A549 (cell line): Measurements from ENCODE around the gene CLEC16A. TPM values are rescaled to one million over a fixed set of nuclear protein-coding genes. Genes with fewer than 3 reads are reported as not detected.
A peak's percentile ranks its signal among the peaks of the same experiment; 100 is the strongest.

Experiments used
- ATAC-seq, 2 experiments: fragments of 200-7000 bp in 1 of 2; fragments of >200 bp in 1 of 2; cut with Nextera tagmentation in 1 of 2; cut with Tn5 transposase in 1 of 2; 3 replicates each; pipeline versions ENCODE4 v1.8.0 to v1.9.1; 2018 to 2020; ENCODE audit warnings: mild to moderate bottlenecking in 1 of 2, moderate library complexity in 1 of 2
- CTCF ChIA-PET: fragments of 300-600 bp; sonication (Branson Sonifier 250); formaldehyde crosslinking; extraction: SDS; loops from one replicate; lab custom pipeline; 2021; ENCODE audit warnings: antibody characterized with exemption, inconsistent platforms; lab: Yijun Ruan, JAX
- POLR2A ChIA-PET: fragments of 350-600 bp; formaldehyde crosslinking; extraction: SDS; loops from one replicate; lab custom pipeline; 2021; ENCODE audit warnings: antibody characterized with exemption, inconsistent platforms; lab: Yijun Ruan, JAX
- DNase-seq, 2 experiments: peaks; one replicate each; pipeline versions ENCODE4 v3.0.0 to v3.0.0-alpha.2; 2011 to 2016; ENCODE audit warnings: low read depth in 1 of 2, low spot score in 1 of 2
- FAIRE-seq: peaks from 2 replicates; lab custom pipeline; 2011; peaks lifted over from hg19 to GRCh38; lab: Jason Lieb, UNC
- H3K27ac ChIP-seq, 2 experiments: fragments of >200 bp; sonication (Bioruptor Twin); formaldehyde crosslinking; 3 replicates each; pipeline ENCODE4 v1.5.1; 2016 to 2017
- H3K4me1 ChIP-seq: fragments of >200 bp; sonication (Bioruptor Twin); formaldehyde crosslinking; 3 replicates; pipeline ENCODE4 v1.6.1; 2016
- H3K4me2 ChIP-seq: fragments of >200 bp; sonication (Bioruptor Twin); formaldehyde crosslinking; 3 replicates; pipeline ENCODE4 v1.6.1; 2016
- H3K4me3 ChIP-seq: fragments of >200 bp; sonication (Bioruptor Twin); formaldehyde crosslinking; 3 replicates; pipeline ENCODE4 v1.5.1; 2016
- H3K9me3 ChIP-seq: fragments of >200 bp; sonication (Bioruptor Twin); formaldehyde crosslinking; 3 replicates; pipeline ENCODE4 v1.6.1; 2016
- ATOH8 ChIP-seq: fragments of 250-450 bp; sonication (Bioruptor Pico); IDR thresholded peaks from 2 replicates; pipeline ENCODE4 v1.5.0; 2020; ENCODE audit warnings: low read depth, mild to moderate bottlenecking, moderate library complexity
- CBX8 ChIP-seq: fragments of 200-600 bp; sonication (generic); IDR thresholded peaks from 2 replicates; pipeline ENCODE4 v1.6.1; 2016
- CHD2 ChIP-seq: fragments of 150-350 bp; IDR thresholded peaks from 2 replicates; pipeline ENCODE4 v1.6.1; 2014; ENCODE audit warnings: low read length; ENCODE audit not compliant: partially characterized antibody
- ESRRA ChIP-seq: fragments of 150-350 bp; IDR thresholded peaks from 2 replicates; pipeline ENCODE4 v1.6.1; 2014; ENCODE audit warnings: mild to moderate bottlenecking, low read length, borderline replicate concordance
- HEYL ChIP-seq: fragments of 250-450 bp; sonication (Bioruptor Pico); IDR thresholded peaks from 2 replicates; pipeline ENCODE4 v1.8.0; 2021; ENCODE audit warnings: mild to moderate bottlenecking, moderate library complexity
- HOXA7 ChIP-seq: fragments of 250-450 bp; sonication (Bioruptor Pico); IDR thresholded peaks from 2 replicates; pipeline ENCODE4 v1.5.0; 2020; ENCODE audit warnings: mild to moderate bottlenecking, moderate library complexity
- JUN ChIP-seq, 2 experiments: fragments of >200 bp; sonication (Bioruptor Twin); formaldehyde crosslinking; IDR thresholded peaks; 2 replicates in 1 of 2; 3 replicates in 1 of 2; pipeline ENCODE4 v1.6.1; 2016 to 2017
- JUNB ChIP-seq: fragments of >200 bp; sonication (Bioruptor Twin); formaldehyde crosslinking; IDR thresholded peaks from 2 replicates; pipeline ENCODE4 v1.6.1; 2016
- KDM1A ChIP-seq: fragments of 200-600 bp; sonication (generic); IDR thresholded peaks from 2 replicates; pipeline ENCODE4 v1.6.1; 2016; ENCODE audit warnings: low read depth, mild to moderate bottlenecking
- MAFK ChIP-seq: fragments of 450-650 bp; IDR thresholded peaks from 2 replicates; pipeline ENCODE4 v1.6.1; 2014; ENCODE audit not compliant: partially characterized antibody
- MYC ChIP-seq: IDR thresholded peaks from 2 replicates; pipeline ENCODE4 v1.6.1; 2012; ENCODE audit warnings: mild to moderate bottlenecking, inconsistent platforms, low read length, improper control_type of control experiment, borderline replicate concordance
- POLR2AphosphoS2 ChIP-seq: conservative IDR thresholded peaks from 2 replicates; pipeline ENCODE4 v1.6.1; 2012; ENCODE audit warnings: low read length, improper control_type of control experiment, inconsistent platforms
- RAD21 ChIP-seq, 2 experiments: fragments of >200 bp in 1 of 2; sonication (Bioruptor Twin) in 1 of 2; formaldehyde crosslinking in 1 of 2; IDR thresholded peaks in 1 of 2; conservative IDR thresholded peaks in 1 of 2; 2 replicates in 1 of 2; 3 replicates in 1 of 2; pipeline ENCODE4 v1.6.1; 2012 to 2018; ENCODE audit warnings: inconsistent platforms in 1 of 2
- RCOR1 ChIP-seq: fragments of 150-350 bp; IDR thresholded peaks from 2 replicates; pipeline ENCODE4 v1.6.1; 2014; ENCODE audit warnings: antibody characterized with exemption, low read length, low read depth
- REST ChIP-seq: fragments of 200-600 bp; sonication (generic); IDR thresholded peaks from 2 replicates; pipeline ENCODE4 v1.6.1; 2016; ENCODE audit warnings: antibody characterized with exemption, mild to moderate bottlenecking, moderate library complexity
- ZC3H11A ChIP-seq: fragments of 450-650 bp; IDR thresholded peaks from 2 replicates; pipeline ENCODE4 v1.6.1; 2014; ENCODE audit warnings: antibody characterized with exemption, mild to moderate bottlenecking
- ZNF302 ChIP-seq: fragments of 250-450 bp; sonication (Bioruptor Pico); IDR thresholded peaks from 2 replicates; pipeline ENCODE4 v1.9.0; 2021; ENCODE audit warnings: inconsistent platforms, mild to moderate bottlenecking, moderate library complexity
- ZSCAN20 ChIP-seq: fragments of 250-450 bp; sonication (Bioruptor Pico); IDR thresholded peaks from 2 replicates; pipeline ENCODE4 v1.8.0; 2022; ENCODE audit warnings: mild to moderate bottlenecking, moderate library complexity
- WGBS: methylation state at CpG from one replicate; pipeline ENCODE4 v1.1.6; 2017; ENCODE audit errors: missing lambda C conversion rate; 5-methylcytosine and 5-hydroxymethylcytosine counted together
- polyA plus RNA-seq, 4 experiments: library from polyadenylated mRNA; depleted of rRNA in 3 of 4; stranded (reverse); fragments of >200 nt; fragmentation: RNase III in 1 of 4; extraction: RNeasy Plus Mini Kit Qiagen cat#74134 plus additional on column Dnase treatment in 1 of 4; gene quantifications; 2 replicates in 3 of 4; 3 replicates in 1 of 4; pipeline ENCODE4 v1.2.3, GENCODE V29; 2011 to 2017
- TF ChIP-seq, protein P1 (sequence below): fragments of >200 bp; sonication (Bioruptor Twin); formaldehyde crosslinking; IDR thresholded peaks from 3 replicates; pipeline ENCODE4 v1.6.1; 2016
- TF ChIP-seq, protein P2 (sequence below): fragments of 250-450 bp; sonication (Bioruptor Pico); IDR thresholded peaks from 2 replicates; pipeline ENCODE4 v1.5.0; 2021; ENCODE audit warnings: mild to moderate bottlenecking, moderate library complexity, borderline replicate concordance

The CLEC16A gene
- polyA plus RNA-seq, 2 of the 4 experiments (the other 2 are of a cell fraction) = 8.3 to 10.4 TPM

- no peak for TF ChIP-seq CHD2
- TF ChIP-seq ZNF302 (CRISPR knock-in tag) = no peak
- no peak for TF ChIP-seq POLR2AphosphoS2
- TF ChIP-seq REST = no peak
- no peak for TF ChIP-seq MAFK
- TF ChIP-seq, protein P1, sequence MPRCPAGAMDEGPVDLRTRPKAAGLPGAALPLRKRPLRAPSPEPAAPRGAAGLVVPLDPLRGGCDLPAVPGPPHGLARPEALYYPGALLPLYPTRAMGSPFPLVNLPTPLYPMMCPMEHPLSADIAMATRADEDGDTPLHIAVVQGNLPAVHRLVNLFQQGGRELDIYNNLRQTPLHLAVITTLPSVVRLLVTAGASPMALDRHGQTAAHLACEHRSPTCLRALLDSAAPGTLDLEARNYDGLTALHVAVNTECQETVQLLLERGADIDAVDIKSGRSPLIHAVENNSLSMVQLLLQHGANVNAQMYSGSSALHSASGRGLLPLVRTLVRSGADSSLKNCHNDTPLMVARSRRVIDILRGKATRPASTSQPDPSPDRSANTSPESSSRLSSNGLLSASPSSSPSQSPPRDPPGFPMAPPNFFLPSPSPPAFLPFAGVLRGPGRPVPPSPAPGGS = no peak
- no peak for TF ChIP-seq HOXA7 (CRISPR knock-in tag)
- TF ChIP-seq RCOR1 = no peak
- TF ChIP-seq MYC = no peak
- TF ChIP-seq JUNB = no peak
- TF ChIP-seq ZC3H11A = no peak
- TF ChIP-seq ATOH8 (CRISPR knock-in tag) = no peak
- no peak for TF ChIP-seq JUN (IDR thresholded peaks at IDR 0.05)
- no peaks in the 10 kb centered on the region; the same call in 2 of the 3 replicates for H3K4me1 ChIP-seq
- DNase-seq (no peak), FAIRE-seq (no peak), ATAC-seq (peak; percentile 38 to 50; a peak in 1 of 6 replicates)
- WGBS = 63% methylated on average over 12 of the region's 12 CpGs
- CTCF ChIA-PET = interaction anchor here (0.6 to 1.7 kb wide), 4 partner anchors 9 to 123 kb away, joined by 3 to 6 read pairs (median 3); partner anchors contain the start of gene SOCS1
- no peak overlapping the region for H3K4me3 ChIP-seq
- POLR2A ChIA-PET = interaction anchor here (1.2 kb wide), 1 partner anchor 123 kb away, joined by 4 read pairs; no protein-coding TSS in a partner anchor
- H3K4me2 ChIP-seq = no peak overlapping the region
- no peaks in the 10 kb centered on the region for H3K9me3 ChIP-seq
- H3K27ac ChIP-seq = peak overlapping the region in 1 of 2 experiments; percentile 17; a peak in 1 of 6 replicates
These were observed 189.1 kb downstream of the CLEC16A start for GRCh38 chr16:11133344-11133943.

DNA sequence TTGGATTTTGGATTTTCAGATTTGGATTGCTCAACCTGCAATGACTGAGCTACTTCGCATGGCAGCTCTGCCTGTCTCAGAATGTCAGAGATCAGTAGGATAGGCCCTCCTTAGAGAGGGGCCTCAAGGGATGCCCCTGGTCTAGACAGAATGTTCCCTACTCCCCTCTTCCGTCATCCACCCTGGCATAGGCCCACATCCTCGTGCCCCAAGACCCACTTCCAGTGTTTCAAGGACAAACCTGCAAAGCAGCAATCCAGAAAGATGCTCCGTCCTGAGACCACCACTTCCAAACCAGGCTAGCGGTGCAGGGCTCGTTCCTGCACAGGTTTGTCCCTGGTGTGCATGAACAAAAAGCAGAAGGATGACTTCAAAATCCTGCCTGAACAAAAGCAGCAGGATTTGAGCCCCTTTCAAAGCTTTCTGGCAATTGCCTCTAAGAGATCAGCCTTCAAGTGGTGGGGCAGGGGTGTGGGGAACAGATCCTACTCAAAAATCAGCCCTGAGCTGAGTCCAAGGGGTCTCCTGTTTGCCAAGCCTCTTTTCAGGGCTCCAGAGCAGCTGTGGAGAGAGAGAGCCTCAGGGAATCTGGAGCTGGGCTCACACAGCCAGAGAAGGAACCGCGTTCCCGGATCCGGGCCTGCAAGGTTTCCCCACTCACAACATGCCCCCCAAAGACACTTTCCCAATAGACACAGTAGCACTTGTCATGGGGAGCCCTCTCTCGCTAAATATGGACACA lies 190.5 kb downstream of the CLEC16A start:
- ChIA-PET POLR2A (no interaction called here), CTCF (interaction anchor here (0.9 to 1.1 kb wide), 2 partner anchors 8 to 120 kb away, joined by 3 read pairs; no protein-coding TSS in a partner anchor)
- TF ChIP-seq RCOR1 (no peak), RAD21 (conservative IDR thresholded peaks at IDR 0.05 in 1 of 2, IDR thresholded peaks at IDR 0.05 in 1 of 2) (no peak), HEYL (no peak), ZSCAN20 (no peak), KDM1A (no peak), ESRRA (no peak), HOXA7 (CRISPR knock-in tag) (no peak), ATOH8 (CRISPR knock-in tag) (no peak), CBX8 (no peak)
- TF ChIP-seq, protein P2, sequence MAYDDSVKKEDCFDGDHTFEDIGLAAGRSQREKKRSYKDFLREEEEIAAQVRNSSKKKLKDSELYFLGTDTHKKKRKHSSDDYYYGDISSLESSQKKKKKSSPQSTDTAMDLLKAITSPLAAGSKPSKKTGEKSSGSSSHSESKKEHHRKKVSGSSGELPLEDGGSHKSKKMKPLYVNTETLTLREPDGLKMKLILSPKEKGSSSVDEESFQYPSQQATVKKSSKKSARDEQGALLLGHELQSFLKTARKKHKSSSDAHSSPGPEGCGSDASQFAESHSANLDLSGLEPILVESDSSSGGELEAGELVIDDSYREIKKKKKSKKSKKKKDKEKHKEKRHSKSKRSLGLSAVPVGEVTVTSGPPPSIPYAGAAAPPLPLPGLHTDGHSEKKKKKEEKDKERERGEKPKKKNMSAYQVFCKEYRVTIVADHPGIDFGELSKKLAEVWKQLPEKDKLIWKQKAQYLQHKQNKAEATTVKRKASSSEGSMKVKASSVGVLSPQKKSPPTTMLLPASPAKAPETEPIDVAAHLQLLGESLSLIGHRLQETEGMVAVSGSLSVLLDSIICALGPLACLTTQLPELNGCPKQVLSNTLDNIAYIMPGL = no peak
- ATAC-seq = no peak
- H3K4me3 ChIP-seq = no peak overlapping the region
- FAIRE-seq = no peak
- 89% methylated on average over 11 of the region's 11 CpGs for WGBS
- H3K9me3 ChIP-seq = no peaks in the 10 kb centered on the region
- no peaks in the 10 kb centered on the region; the same call in 2 of the 3 replicates for H3K4me1 ChIP-seq
- DNase-seq = no peak
- H3K27ac ChIP-seq = no peak overlapping the region
- no peak overlapping the region for H3K4me2 ChIP-seq
